ENCODE data around the gene CCR6.

DNA sequence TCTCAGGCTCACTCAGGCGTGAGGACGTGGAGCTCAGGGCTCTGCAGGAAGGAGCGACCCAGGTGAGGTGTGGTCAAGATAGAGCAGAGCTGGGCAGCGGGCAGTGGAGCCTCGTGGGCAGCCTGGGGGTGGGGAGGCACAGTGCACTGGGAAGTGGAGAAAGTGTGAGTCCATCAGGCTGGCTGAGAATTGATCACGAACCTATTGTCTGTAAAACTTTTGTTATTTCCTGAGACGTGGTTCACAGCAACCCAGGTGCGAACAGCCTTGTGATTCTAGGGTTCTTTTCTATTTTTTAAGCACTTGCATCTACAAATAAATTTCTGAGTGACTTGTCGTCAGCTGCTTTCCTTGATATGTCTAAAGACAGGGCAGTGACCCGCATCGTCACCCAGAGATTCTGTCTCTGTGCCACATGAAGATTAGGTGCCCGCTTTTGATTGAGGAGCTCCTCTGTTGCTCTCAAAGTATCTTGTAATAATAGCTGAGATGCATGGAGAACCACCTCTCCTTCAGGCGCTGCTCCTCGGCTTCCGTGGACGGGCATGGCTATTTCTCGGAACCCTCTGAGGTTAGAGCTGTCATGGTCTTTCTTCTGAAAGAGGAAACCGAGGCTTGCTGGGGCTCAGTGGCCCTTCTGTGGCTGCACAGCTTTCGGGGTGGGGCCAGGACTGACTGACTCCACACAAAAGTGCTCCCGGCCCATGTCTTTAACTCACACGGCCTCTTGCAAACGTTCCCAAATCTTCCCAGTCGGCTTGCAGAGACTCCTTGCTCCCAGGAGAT, 662 bp upstream of the CCR6 start:
- TF ChIP-seq POLR2A (IDR thresholded peaks at IDR 0.05) (no peak), POLR2AphosphoS5 (IDR thresholded peaks at IDR 0.05) (peak; percentile 31 to 74 (median 69))
- TF ChIP-seq, protein P1, sequence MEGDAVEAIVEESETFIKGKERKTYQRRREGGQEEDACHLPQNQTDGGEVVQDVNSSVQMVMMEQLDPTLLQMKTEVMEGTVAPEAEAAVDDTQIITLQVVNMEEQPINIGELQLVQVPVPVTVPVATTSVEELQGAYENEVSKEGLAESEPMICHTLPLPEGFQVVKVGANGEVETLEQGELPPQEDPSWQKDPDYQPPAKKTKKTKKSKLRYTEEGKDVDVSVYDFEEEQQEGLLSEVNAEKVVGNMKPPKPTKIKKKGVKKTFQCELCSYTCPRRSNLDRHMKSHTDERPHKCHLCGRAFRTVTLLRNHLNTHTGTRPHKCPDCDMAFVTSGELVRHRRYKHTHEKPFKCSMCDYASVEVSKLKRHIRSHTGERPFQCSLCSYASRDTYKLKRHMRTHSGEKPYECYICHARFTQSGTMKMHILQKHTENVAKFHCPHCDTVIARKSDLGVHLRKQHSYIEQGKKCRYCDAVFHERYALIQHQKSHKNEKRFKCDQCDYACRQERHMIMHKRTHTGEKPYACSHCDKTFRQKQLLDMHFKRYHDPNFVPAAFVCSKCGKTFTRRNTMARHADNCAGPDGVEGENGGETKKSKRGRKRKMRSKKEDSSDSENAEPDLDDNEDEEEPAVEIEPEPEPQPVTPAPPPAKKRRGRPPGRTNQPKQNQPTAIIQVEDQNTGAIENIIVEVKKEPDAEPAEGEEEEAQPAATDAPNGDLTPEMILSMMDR (IDR thresholded peaks at IDR 0.05 in 8 of 11, conservative IDR thresholded peaks at IDR 0.05 in 3 of 11), result no peak

Data from spleen (tissue), 7 donors.